Fibroblast of gingiva (primary cell): ENCODE results near the gene STK32A.

Source experiments
- DNase-seq: peaks from one replicate; pipeline ENCODE4 v3.0.0-alpha.2; 2011; ENCODE audit warnings: low read depth

The STK32A gene

GRCh38 chr5:147391781-147392180, 157.0 kb downstream of the STK32A start:
- peak; percentile 75 for DNase-seq

GRCh38 chr5:147393874-147394672, 159.2 kb downstream of the STK32A start:
- no peak for DNase-seq

- peak; percentile 8 for DNase-seq
These were observed 161.4 kb downstream of the STK32A start for GRCh38 chr5:147396070-147396823.

GRCh38 chr5:147397616-147398015, 162.8 kb downstream of the STK32A start:
- DNase-seq, result no peak

GRCh38 chr5:147398860-147399259, 164.0 kb downstream of the STK32A start:
- DNase-seq, result peak; percentile 85

GRCh38 chr5:147400126-147400809, 165.4 kb downstream of the STK32A start:
- no peak for DNase-seq

GRCh38 chr5:147400881-147401280, 166.1 kb downstream of the STK32A start:
- DNase-seq, result no peak

GRCh38 chr5:147403651-147404640, 169.1 kb downstream of the STK32A start:
- DNase-seq, result peak; percentile 95

- no peak for DNase-seq
These were observed 169.9 kb downstream of the STK32A start for GRCh38 chr5:147404706-147405105.

- peak; percentile 26 for DNase-seq
These were observed 171.8 kb downstream of the STK32A start for GRCh38 chr5:147406636-147407035.

- peak; percentile 47 for DNase-seq
These were observed 172.4 kb downstream of the STK32A start for GRCh38 chr5:147407094-147407681.

GRCh38 chr5:147408980-147409379, 174.2 kb downstream of the STK32A start:
- DNase-seq, result no peak

GRCh38 chr5:147410496-147411358, 175.9 kb downstream of the STK32A start:
- DNase-seq, result no peak

GRCh38 chr5:147411359-147412319, 176.8 kb downstream of the STK32A start:
- no peak for DNase-seq

- DNase-seq, result no peak
These were observed 177.7 kb downstream of the STK32A start for GRCh38 chr5:147412561-147412960.

GRCh38 chr5:147413266-147413665, 178.4 kb downstream of the STK32A start:
- DNase-seq, result no peak

GRCh38 chr5:147415651-147416050, 180.8 kb downstream of the STK32A start:
- no peak for DNase-seq

GRCh38 chr5:147417135-147417813, 182.4 kb downstream of the STK32A start:
- DNase-seq, result peak; percentile 97
